HG03469 (cell line): Measurements from ENCODE around the gene BMP7.
"Not testable (repeated sequence)": the region's sequence is repeated elsewhere in the genome, so short reads cannot be mapped to it uniquely, and the experiment has no call there.

Source experiments
- ATAC-seq: cut with Tn5 transposase; IDR thresholded peaks from one replicate; pipeline ENCODE4 v1.9.1; 2021; ENCODE audit warnings: mild to moderate bottlenecking, moderate library complexity, moderate number of reproducible peaks; ENCODE audit not compliant: unreplicated experiment

Gene BMP7

DNA sequence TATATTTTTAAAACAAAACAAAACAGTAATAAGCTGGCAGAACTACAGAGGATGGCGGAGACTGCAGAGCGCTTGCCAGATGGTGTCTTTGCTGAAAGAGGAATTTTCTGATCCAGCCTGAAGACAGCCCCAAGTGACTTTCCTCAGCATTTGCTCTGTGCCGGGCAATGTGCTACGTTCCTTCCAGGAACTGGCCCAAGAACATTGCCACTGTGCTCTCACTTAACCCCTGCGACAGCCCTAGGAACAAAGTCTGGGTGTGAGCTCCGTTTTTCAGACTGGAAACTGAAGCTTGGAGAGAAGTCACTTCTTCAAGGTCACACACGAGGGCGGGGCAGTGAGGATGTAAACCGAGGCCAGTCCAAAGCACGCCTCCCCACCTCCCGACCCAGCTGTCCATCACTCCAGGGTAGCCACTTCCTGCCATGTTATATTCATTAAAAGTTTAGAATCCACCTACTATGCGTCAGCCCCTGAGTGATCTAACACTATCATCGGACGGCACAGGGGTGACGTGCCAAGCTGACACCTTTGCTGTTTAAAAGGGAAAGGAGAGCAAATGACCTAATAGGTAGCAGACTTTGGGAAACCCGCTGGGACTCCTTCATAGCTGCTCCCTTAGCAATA is 22.3 kb upstream of the BMP7 start:
- no peak for ATAC-seq

DNA sequence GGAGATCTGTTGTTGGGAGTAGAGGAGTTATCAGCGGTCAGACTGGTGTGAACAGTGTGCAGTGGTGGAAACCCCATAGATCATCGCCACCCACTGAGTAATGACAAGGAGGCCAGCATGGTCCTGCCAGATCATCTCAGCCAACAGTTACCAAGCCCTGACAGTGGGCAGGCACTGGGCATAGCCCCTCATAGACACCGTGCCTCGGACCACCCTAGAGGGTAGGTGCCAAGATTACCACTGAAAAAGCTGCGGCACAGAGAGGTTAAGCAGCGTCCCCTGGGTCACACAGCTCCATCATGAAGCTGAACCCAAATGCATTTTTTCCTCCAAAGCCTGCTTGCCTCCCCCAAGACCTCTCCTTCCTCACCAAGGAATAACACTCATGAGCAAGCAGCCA is 21.5 kb upstream of the BMP7 start:
- ATAC-seq, result no peak

DNA sequence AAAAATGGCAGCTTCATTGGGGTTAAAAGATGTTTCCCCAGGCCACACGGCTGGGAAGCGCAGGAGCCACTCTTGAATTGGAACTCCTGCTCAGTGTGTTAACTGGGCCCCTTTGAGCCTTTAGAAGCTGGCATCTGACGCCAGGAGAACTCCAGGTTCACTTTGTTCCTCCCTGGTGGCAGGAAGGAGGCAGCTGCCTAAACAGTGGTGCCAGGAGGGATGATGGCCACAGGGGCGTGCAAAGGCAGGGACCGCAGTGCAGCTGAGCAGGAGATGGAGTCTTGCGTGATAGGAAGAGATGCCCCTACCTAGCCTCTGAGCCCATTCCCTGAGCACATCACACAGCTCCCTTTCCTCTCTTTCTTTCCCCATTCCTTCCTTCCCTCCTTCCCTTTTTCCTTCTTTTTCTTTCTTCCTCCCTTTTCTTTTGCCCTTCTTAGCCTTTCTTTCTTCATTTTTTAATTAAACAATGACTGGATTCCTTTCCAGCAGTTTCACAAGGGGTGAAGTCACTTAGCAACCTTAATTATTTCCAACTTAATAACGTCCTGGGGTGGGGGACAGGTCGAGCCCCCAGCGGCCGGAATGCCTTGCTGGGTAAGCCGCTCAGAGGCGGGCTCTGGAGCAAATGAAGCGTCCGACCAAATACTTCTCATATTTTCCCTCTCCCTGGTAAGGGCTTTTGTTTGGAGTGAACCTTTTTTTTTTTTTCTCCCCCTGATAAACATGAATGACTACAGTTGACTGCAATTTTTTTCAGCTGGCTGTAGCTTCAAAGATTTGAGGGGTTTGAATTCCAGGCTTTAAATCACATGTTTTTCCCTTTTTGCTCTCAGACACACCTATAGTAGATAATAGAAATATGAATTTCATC is 20.8 kb upstream of the BMP7 start:
- no peak for ATAC-seq

DNA sequence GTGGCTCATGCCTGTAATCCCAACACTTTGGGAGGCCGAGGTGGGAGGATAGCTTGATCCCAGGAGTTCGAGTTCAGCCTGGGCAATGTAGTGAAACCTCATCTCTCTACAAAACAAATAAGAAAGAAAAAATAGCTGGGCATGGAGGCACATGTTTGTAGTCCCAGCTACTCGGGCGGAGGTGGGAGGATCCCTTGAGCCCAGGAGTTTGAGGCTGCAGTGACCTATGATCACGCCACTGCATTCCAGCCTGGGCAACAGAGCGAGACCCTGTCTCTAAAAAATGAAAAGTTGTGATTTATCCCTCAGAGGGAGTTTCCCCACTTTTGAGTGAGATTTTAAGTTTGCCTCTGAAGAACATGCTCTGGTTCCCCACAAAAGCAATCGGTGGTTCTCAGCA is 17.4 kb upstream of the BMP7 start:
- ATAC-seq, result no peak

DNA sequence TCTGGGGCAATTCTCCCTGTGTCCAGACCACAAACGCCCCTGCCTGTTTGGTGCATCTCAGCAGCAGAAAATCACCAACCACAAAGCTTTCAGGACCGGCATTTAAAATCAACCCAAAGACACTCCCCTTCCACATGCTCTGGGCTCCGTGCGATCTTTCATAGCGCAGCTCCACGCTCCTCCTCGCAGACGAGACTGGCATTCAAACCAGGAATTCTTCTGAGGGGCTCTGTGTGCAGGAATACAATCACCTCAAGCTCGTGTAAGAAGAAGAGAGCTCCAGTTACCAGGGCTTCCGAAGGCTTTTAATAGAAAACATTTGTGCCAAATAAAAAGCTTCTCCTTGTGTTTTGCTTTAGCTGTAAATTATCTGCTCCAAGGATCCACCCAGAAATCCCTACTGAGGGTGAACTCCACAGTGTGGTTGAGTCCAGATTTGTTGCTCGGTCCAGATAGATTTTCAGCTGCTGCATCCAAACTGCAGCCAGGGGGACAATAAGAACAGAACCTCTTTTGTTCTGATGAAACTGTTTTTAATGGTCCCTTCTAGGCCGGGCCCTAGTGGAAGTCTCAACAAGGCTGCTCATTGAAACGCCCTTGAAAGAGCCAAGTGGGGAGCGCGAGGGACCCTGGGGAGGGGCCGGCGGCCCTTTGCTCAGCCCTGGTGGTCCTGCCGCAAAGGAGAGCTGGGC is 16.4 kb upstream of the BMP7 start:
- no peak for ATAC-seq

DNA sequence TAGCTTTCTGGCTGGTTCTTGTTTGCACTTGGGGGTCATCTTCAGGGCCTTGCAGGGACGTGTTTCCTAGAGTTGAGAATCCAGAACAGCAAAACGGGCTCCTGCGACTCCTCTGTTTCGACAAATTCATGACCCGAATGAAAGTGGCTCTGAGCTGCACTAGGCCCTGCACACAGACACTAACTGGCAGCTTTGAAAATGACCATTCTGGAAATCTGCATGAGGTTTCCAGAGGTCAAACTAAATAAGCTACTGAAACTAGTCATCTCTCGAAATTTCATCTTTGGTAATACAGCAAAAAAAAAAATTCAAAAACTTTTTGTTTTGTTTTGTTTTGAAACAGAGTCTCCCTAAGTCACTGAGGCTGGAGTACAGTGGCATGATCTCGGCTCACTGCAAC is 15.5 kb upstream of the BMP7 start:
- no peak for ATAC-seq

DNA sequence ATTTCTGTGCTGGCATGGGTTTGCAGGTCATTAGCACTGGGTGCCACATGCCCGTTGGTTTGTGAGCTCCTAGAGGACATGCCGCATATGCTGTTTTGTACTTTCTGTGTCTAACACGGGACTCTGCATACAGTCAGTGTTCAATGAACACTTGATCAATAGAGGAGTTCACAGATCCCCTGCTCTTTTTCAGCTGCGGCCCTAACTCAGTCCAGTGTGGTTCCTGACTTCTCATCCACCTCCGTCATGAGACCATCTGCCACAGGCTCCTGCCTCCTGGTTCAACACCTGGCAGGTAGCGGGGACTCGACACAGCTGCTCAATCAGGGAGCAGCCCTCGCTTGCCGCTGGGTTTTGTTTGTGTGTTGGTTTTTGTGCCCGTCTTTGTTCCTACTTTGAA is 13.8 kb upstream of the BMP7 start:
- ATAC-seq, result no peak

DNA sequence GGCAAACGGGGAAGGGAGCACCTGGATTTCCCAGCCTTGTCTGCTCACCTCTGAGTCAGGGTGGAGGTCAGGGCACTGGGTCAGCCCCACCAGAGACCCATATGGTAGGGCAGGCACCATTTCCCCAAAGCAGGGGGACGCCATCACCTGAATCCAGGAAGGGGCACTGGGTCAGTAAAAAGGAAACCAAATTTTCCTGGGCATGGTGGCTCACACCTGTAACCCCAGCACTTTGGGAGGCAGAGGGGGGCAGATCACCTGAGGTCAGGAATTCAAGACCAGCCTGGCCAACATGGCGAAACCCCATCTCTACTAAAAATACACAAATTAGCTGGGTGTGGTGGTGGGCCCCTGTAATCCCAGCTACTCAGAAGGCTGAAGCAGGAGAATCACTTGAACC is 13.1 kb upstream of the BMP7 start:
- not testable (repeated sequence) for ATAC-seq

DNA sequence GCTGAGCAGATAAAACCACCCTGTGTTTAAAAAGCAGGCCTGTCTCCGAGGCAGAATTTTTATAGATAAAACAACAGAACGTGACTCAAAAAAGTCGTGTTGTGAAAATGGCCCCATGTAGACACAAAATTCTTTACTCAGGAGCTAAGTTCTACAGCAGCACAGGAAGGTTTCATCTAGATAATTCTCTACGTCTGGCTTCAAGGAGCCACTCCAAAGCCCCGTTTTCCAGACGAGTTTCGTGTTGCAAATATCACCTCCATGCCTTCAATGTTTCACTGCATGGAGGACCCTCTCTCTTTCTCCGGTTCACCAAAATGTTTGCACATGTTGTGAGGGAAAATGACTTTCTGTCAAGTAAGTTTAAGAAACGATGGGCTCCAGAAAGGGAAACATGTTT is 12.0 kb upstream of the BMP7 start:
- ATAC-seq, result no peak

DNA sequence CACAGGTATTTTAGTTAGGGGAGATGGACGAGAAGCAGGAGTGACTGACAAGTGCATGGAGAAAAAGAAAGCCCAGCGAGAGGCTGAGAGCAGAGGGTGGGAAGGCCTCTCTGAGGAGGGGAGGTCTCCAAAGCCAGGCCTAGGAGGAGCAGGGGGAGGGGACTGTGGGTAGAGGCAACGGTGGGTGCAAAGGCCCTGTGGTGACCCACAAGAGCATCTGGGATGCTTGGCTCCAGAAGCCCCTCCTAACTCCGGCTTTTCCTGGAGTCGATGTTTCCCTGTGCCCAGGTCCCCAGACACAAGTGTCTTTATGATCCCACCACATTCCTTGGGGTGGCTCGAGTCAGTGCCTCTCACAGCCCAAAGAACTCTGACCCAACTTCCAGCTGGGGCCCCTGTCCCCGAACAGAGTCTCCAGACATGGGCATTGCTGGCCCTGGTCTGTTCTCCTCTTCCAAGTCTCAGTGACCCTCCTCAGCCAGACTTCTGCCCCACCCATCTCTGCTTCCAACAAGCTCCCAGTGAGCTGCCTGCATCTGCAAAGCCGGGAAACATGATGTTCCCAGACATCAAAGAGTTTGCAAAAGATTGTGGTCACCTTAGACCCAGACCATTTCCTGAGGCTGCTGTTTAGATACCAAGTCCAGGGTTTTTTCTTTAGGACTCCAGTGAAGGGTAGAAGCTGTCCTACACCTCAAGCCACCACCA is 11.1 kb upstream of the BMP7 start:
- ATAC-seq, result no peak

DNA sequence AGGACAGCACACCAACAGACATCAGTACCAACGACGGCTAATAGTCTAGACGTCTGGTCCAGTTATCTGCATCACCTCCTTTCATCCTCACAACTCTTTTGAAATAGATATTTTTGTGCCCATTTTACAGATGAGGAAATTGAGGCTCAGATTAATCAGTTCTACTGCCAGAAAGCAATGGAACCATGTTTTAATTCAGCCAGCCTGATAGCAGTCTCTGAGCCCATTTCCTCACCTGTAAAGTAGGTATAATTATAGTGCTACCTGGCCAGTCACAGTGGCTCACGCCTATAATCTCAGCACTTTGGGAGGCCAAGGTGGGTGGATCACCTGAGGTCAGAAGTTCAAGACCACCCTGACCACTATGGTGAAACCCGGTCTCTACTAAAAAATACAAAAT is 9.8 kb upstream of the BMP7 start:
- no peak for ATAC-seq

DNA sequence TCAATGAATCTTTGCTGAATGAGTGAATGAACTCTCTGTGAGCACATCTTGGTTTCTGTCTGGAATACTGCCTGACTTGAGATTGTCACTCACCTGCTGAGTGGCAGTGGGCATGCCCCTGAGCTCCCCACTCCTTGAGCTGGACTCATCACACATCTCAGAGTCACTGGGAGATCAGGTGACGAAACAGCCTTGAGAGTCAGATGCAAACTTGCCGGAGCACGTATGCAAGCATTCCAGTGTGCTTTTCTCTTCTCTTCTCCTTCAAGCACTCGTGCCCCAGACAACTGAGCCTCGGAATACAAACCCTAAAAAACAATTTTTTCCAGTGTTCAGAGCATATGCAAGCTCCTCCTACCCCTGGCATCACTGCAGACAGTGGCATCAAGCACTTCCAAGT is 9.4 kb upstream of the BMP7 start:
- no peak for ATAC-seq

DNA sequence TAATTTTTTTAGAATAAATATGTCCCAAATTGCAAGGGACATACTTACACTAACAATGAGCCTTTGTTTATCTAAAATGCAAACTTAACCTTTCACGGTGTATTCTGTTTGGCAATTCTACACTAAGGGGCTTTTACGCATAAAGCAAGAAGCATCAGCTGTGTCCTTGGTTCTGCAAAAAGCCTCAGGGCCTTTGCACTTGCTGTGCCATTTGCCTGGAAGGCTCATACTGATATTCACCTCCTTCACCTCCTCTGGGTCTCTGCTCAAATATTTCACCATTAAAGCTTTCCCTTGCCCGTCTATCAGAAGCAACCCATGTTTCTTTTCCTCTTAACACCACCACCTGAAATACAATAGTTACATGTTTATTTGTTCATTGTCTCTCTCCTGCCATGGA is 8.9 kb upstream of the BMP7 start:
- ATAC-seq, result no peak

DNA sequence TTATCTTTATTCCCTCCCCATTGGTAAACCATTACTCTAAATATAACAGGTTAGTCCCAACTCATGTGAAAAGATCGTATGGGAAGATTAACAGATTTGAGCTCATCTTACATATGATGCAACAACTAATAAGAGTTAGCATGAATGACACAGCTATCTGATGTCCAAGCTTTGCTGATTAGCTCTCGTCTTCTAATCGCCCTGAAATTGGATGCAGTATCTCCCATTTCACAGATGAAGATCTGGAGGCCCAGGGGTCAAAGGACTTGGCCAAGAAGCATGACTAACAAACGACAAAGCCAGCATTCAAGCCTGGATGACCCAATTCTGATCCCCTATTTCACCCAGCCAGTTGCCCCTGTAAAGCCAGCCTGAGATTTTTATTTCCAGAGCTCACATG is 8.4 kb upstream of the BMP7 start:
- no peak for ATAC-seq

DNA sequence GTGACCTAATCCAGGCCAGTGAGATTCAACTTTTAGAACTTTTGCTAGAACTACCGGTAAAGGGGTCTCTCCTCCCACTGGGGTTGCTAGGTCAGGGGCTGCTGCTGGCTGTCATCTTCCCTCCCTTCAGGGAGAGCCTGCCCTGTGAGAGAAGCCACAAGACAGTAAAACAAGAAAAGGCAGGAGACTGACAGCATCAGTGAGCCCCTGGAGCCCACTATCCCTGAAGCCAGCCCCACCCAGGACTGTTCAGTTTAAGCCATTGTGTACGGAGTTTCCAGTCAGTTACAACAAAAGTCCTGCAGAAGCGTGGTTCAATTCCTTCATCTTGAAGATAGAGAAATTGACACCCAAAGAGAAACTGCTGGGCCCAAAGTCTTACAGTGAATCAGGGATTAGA is 7.9 kb upstream of the BMP7 start:
- ATAC-seq, result no peak

DNA sequence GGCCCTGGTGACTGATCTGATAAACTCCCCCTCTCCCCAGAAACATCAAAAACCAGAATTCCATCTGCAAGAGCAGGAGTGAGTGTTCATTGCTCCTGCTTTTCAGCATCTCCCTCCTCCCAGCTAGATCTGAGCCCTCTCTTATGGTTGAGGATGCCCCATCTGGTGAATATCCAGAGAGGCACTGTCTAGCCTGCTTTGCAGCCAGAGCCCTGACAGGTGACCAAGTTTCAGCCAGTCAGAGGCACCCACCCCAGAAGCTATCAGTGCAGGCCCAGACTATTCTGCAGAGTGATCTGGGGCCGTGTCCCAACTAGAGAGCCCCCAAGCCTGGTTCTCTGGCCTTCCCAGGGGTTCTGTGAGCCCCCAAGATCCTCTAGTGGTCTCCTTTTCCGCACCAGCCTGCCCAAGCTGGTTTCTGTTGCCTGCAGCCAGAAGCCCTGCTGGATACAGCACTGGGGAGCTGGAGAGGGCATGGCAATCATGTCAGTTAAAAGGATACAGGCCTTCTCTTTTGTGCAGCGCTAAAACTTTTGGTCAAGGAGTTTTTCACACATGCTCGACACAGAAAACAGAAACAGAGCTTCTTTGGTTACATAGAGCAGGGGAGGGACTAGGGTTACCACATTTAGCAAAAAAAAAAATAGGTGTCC is 6.6 kb upstream of the BMP7 start:
- no peak for ATAC-seq

DNA sequence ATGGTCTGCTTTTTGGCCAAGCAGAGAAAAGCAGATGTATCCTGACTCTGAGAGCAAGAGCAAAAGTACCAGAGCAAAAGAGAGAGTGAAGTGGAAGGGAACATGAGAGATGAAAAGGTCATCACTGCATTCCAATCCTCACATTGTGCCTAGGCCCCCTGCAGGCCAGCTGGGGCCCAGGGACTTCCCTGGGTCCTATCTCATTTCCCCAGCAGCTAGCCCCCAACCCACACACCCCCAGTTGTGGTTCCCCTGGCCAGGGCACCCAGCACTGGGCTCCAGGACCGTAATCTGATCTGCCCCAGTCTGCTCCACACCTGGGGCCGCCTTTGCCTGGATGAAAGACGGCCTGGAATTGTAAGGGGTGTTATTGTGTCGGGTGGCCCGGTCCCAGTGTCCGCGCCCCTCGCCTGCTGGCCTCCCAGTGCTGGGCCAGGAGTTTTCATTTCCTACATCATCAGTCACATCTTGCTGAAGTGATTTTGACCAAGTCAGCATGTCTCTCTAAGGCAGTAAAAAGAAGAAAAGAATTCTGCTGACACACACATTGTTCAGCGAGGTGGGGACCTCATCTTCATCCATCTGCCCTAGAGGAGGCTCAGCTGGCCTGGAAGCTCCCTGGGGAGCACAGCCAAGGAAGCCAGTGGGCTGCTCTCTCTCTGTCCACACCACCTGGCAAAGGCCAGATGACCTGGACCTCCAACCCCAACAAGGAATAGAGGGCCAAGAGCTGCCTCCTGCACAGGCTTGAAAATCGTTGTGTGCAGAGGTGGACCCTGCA is 4.0 kb upstream of the BMP7 start:
- ATAC-seq, result no peak

DNA sequence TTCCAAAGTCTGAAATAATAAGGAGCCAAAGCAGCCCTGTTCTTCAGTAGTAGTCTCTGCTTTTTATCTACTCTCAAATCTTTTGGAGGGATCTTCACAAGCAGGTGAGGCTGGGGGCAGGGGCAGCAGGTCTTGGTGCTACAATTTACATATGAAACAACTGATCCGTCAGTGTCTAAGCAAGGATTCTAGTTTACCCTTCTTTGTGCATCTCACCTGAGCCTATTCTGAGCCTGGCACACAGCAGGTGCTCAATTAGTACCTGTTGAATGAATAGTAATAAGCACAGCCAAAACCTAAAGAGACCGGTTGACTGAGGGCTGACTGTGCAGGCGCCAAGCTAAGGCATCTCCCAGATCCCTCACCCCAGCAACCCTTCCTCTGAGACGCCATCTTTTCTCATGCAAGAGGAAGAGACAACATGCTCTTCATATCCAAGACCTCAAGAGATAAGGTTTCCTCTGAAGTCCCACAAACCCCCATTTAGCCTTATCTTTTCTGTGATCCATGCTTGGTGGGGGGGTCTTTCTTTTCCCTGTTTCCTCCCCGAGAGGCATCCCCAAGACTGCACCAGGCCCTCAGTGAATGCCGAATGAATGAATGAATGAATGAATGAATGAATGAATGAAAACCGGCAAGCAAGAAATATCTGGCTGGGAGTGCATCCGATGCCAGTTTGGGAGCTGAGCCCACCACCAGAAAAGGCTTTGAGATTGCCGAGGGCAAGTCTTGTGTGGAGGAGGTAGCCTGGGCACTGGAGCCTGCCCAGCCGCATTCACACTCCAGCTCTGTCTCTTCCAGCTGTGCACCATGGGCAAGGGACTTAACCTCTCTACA is 2.9 kb upstream of the BMP7 start:
- no peak for ATAC-seq

DNA sequence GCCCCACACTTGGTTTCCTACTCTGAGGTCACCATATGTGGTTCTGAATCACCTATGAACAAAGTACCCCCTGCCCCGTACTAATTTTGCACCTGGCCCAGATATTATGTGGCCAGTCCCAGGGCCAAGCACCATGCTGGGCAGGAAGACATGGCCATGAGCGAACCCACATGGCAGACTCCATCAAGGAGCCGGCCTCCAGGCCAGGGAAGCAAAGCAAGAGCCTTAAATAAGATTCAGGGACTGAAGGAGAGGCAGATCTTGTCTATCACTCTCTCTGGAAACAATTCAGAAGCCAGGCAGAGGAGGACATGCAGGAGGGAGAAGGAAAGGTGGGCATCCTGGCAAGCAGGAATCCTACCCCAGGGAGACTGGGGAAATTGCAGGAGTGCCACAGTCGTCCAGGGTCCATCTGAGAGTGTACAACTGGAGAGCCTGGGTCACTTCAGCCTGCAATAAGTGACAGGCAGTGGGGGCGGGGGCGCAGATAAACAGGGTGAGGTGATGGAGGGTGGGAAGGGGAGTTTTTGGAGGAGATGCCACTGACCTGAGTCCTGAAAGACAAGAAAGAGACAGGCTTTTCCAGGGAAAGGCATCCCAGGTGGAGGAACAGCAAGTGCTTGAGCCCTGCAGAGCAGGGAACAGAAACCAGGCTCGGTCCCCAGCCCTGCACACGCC is 2.1 kb upstream of the BMP7 start:
- ATAC-seq, result no peak
